ENCODE measurements around the gene RAC3.

DNA sequence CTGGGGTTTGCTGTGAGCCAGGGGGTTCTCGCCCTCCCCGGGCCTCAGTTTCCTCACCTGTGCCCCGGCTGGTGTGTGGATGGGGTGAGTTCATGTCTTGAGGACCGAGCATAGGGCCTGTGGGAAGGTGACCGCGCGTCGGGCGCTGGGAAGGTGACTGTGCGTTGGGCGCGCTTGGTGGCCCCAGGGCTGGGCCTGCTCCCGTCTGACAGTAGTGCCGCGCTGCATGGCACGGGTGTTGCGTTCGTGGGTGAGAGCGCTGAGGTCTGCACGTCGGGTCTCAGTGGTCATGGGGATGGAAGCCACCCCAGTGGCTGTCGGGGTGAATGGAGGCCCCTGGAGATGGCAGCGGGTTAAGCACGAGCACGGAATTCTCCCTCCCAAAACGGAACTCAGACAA is 44.9 kb upstream of the RAC3 start:
- TF ChIP-seq, protein P1, sequence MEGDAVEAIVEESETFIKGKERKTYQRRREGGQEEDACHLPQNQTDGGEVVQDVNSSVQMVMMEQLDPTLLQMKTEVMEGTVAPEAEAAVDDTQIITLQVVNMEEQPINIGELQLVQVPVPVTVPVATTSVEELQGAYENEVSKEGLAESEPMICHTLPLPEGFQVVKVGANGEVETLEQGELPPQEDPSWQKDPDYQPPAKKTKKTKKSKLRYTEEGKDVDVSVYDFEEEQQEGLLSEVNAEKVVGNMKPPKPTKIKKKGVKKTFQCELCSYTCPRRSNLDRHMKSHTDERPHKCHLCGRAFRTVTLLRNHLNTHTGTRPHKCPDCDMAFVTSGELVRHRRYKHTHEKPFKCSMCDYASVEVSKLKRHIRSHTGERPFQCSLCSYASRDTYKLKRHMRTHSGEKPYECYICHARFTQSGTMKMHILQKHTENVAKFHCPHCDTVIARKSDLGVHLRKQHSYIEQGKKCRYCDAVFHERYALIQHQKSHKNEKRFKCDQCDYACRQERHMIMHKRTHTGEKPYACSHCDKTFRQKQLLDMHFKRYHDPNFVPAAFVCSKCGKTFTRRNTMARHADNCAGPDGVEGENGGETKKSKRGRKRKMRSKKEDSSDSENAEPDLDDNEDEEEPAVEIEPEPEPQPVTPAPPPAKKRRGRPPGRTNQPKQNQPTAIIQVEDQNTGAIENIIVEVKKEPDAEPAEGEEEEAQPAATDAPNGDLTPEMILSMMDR (IDR thresholded peaks at IDR 0.05) = no peak
- TF ChIP-seq POLR2A (IDR thresholded peaks at IDR 0.05) (no peak), EP300 (IDR thresholded peaks at IDR 0.05) (no peak)

Data from gastroesophageal sphincter (tissue), 3 donors.